HEK293 (cell line): ENCODE data around the gene IP6K2.

Experiments
- CTCF ChIA-PET: fragments of 350-600 bp; formaldehyde crosslinking; extraction: SDS; loops from one replicate; lab custom pipeline; 2021; ENCODE audit warnings: antibody characterized with exemption; lab: Yijun Ruan, JAX
- POLR2A ChIA-PET: fragments of 300-600 bp; formaldehyde crosslinking; extraction: SDS; loops from one replicate; lab custom pipeline; 2020; ENCODE audit warnings: antibody characterized with exemption, inconsistent platforms; lab: Yijun Ruan, JAX
- H3K27ac ChIP-seq: fragments of 200-500 bp; sonication (Bioruptor generic); 2 replicates; pipeline ENCODE4 v1.5.1; 2014; ENCODE audit warnings: low read depth, low read length, control low read depth, inconsistent platforms; ENCODE audit errors: extremely low read depth
- H3K36me3 ChIP-seq, 2 experiments: fragments of 200-500 bp in 1 of 2; sonication (Bioruptor generic) in 1 of 2; 1 replicate in 1 of 2; 2 replicates in 1 of 2; pipeline ENCODE4 v1.5.1; 2014 to 2017; ENCODE audit warnings: inconsistent platforms in 2 of 2, low read length in 2 of 2; ENCODE audit not compliant: control insufficient read depth in 2 of 2, insufficient read depth in 1 of 2
- H3K4me1 ChIP-seq: fragments of 200-500 bp; sonication (Bioruptor generic); 2 replicates; pipeline ENCODE4 v1.5.1; 2014; ENCODE audit warnings: mild to moderate bottlenecking, low read length, inconsistent platforms; ENCODE audit not compliant: control insufficient read depth, insufficient read depth
- H3K4me3 ChIP-seq: 2 replicates; pipeline ENCODE4 v1.5.1; 2011; ENCODE audit warnings: low read depth, mild to moderate bottlenecking, control low read depth, low read length, moderate library complexity
- H3K9me3 ChIP-seq: fragments of 200-500 bp; sonication (Bioruptor generic); 2 replicates; pipeline ENCODE4 v1.5.1; 2014; ENCODE audit warnings: low read depth, low read length, inconsistent platforms; ENCODE audit not compliant: control insufficient read depth, insufficient read depth
- EGR2 ChIP-seq: fragments of 450-650 bp; formaldehyde crosslinking; IDR thresholded peaks from 2 replicates; pipeline ENCODE4 v1.5.1; 2016; ENCODE audit warnings: low read depth, missing biosample characterization, missing genetic modification characterization
- GFI1B ChIP-seq: fragments of 450-650 bp; formaldehyde crosslinking; IDR thresholded peaks from 2 replicates; pipeline ENCODE4 v1.5.1; 2016; ENCODE audit warnings: missing biosample characterization, missing genetic modification characterization
- PRDM10 ChIP-seq: fragments of 450-650 bp; formaldehyde crosslinking; IDR thresholded peaks from 2 replicates; pipeline ENCODE4 v1.5.1; 2016; ENCODE audit warnings: missing biosample characterization, missing genetic modification characterization
- ZBTB11 ChIP-seq: fragments of 450-650 bp; formaldehyde crosslinking; conservative IDR thresholded peaks from 2 replicates; pipeline ENCODE4 v1.5.1; 2016; ENCODE audit warnings: low read depth, missing biosample characterization, missing genetic modification characterization
- ZNF146 ChIP-seq: fragments of 450-650 bp; formaldehyde crosslinking; IDR thresholded peaks from 2 replicates; pipeline ENCODE4 v1.5.1; 2016; ENCODE audit warnings: missing biosample characterization, missing genetic modification characterization
- ZNF341 ChIP-seq: fragments of 450-650 bp; formaldehyde crosslinking; IDR thresholded peaks from 2 replicates; pipeline ENCODE4; 2016; ENCODE audit warnings: low read depth, missing biosample characterization, missing genetic modification characterization
- ZNF362 ChIP-seq: fragments of 450-650 bp; formaldehyde crosslinking; IDR thresholded peaks from 2 replicates; pipeline ENCODE4 v1.5.1; 2016; ENCODE audit warnings: missing biosample characterization, missing genetic modification characterization
- ZNF585B ChIP-seq: fragments of 450-650 bp; formaldehyde crosslinking; IDR thresholded peaks from 2 replicates; pipeline ENCODE4 v1.5.1; 2016; ENCODE audit warnings: missing biosample characterization, missing genetic modification characterization
- ZNF670 ChIP-seq: fragments of 450-650 bp; formaldehyde crosslinking; IDR thresholded peaks from 2 replicates; pipeline ENCODE4 v1.5.1; 2016; ENCODE audit warnings: missing biosample characterization, missing genetic modification characterization, low read depth
- ZNF701 ChIP-seq: fragments of 450-650 bp; formaldehyde crosslinking; IDR thresholded peaks from 2 replicates; pipeline ENCODE4 v1.5.1; 2016; ENCODE audit warnings: missing biosample characterization, missing genetic modification characterization

Gene IP6K2

GRCh38 chr3:48680811-48681540, 36.0 kb downstream of the IP6K2 start:
- no peak overlapping the region for H3K4me3 ChIP-seq
- peak; percentile 65 for TF ChIP-seq EGR2
- TF ChIP-seq ZNF146 (tag by site-specific recombination) = no peak
- TF ChIP-seq PRDM10 = no peak
- CTCF ChIA-PET = no interaction called here
- H3K9me3 ChIP-seq = no peaks in the 10 kb centered on the region
- peaks cover 9% of the 10 kb centered on the region for H3K4me1 ChIP-seq
- no peak overlapping the region for H3K27ac ChIP-seq
- POLR2A ChIA-PET = no interaction called here
- H3K36me3 ChIP-seq = peaks cover 3 to 71% of the 10 kb centered on the region in 2 experiments; a peak in 2 of 3 replicates

- Histone ChIP-seq H3K27ac (no peak overlapping the region), H3K9me3 (no peaks in the 10 kb centered on the region), H3K4me1 (peaks cover 8% of the 10 kb centered on the region), H3K4me3 (no peak overlapping the region), H3K36me3 (peaks cover 3 to 82% of the 10 kb centered on the region in 2 experiments; a peak in 2 of 3 replicates)
- ChIA-PET CTCF (no interaction called here), POLR2A (interaction anchor here (0.9 kb wide), 1 partner anchor 17 kb away, joined by 3 read pairs; the partner anchor contains the start of gene CELSR3)
- TF ChIP-seq ZBTB11 (tag by site-specific recombination) (no peak), ZNF362 (tag by site-specific recombination) (no peak), GFI1B (tag by site-specific recombination) (no peak), ZNF701 (tag by site-specific recombination) (no peak), ZNF670 (no peak), ZNF585B (tag by site-specific recombination) (no peak), ZNF341 (tag by site-specific recombination) (no peak)
These were observed 37.3 kb downstream of the IP6K2 start for GRCh38 chr3:48679411-48680391.
